ENCODE measurements around the gene STARD7.

GRCh38 chr2:96163768-96164429 is 44.7 kb downstream of the STARD7 start:
- TF ChIP-seq POLR2A (IDR thresholded peaks at IDR 0.05; ENCODE audit: low read length) (no peak), GATA1 (IDR thresholded peaks at IDR 0.05; ENCODE audit: low read depth, low read length) (no peak)
